ENCODE data around the gene SIRPB2.

- no peak for TF ChIP-seq EZH2 (IDR thresholded peaks at IDR 0.05)
- TF ChIP-seq POLR2AphosphoS5 (IDR thresholded peaks at IDR 0.05; ENCODE audit: borderline replicate concordance, low read depth, low read length), result no peak
- no peak for TF ChIP-seq FOXP2 (optimal IDR thresholded peaks at IDR 0.05; ENCODE audit: control extremely low read depth, extremely low read length, insufficient read depth)
Observed at GRCh38 chr20:1477896-1478490, 13.2 kb downstream of the SIRPB2 start.
